Astrocyte (in vitro differentiated cells and primary cell): Measurements from ENCODE around the gene DACT1. TPM values are rescaled to one million over a fixed set of nuclear protein-coding genes. Genes with fewer than 3 reads are reported as not detected.

Experiments used
- DNase-seq: peaks from one replicate; pipeline ENCODE4 v3.0.0-alpha.2; 2010; ENCODE audit warnings: low read depth
- FAIRE-seq: peaks from 2 replicates; lab custom pipeline; 2011; peaks lifted over from hg19 to GRCh38; lab: Jason Lieb, UNC
- H2AFZ ChIP-seq: 2 replicates; pipeline ENCODE4 v1.6.0; 2012; ENCODE audit warnings: low read depth, low read length, inconsistent platforms
- H3K27ac ChIP-seq: 2 replicates; pipeline ENCODE4 v1.5.1; 2011; ENCODE audit warnings: low read depth, low read length, inconsistent platforms
- H3K27me3 ChIP-seq: 2 replicates; pipeline ENCODE4 v1.6.0; 2011; ENCODE audit warnings: low read length, inconsistent platforms; ENCODE audit not compliant: insufficient read depth
- H3K36me3 ChIP-seq: 2 replicates; pipeline ENCODE4 v1.5.1; 2011; ENCODE audit warnings: low read length, inconsistent platforms; ENCODE audit not compliant: insufficient read depth
- H3K4me1 ChIP-seq: 2 replicates; pipeline ENCODE4 v1.5.1; 2011; ENCODE audit warnings: low read length, inconsistent platforms; ENCODE audit not compliant: insufficient read depth
- H3K4me2 ChIP-seq: 2 replicates; pipeline ENCODE4 v1.6.0; 2012; ENCODE audit warnings: low read length, inconsistent platforms
- H3K4me3 ChIP-seq: 2 replicates; pipeline ENCODE4 v1.5.1; 2011; ENCODE audit warnings: low read depth, mild to moderate bottlenecking, low read length, inconsistent platforms; ENCODE audit not compliant: insufficient read depth
- H3K79me2 ChIP-seq: 2 replicates; pipeline ENCODE4 v1.6.0; 2012; ENCODE audit warnings: mild to moderate bottlenecking, low read length, inconsistent platforms; ENCODE audit not compliant: insufficient read depth
- H3K9ac ChIP-seq: 2 replicates; pipeline ENCODE4 v1.6.0; 2012; ENCODE audit warnings: mild to moderate bottlenecking, low read length, inconsistent platforms
- H3K9me3 ChIP-seq: 2 replicates; pipeline ENCODE4 v1.5.1; 2012; ENCODE audit warnings: low read depth, mild to moderate bottlenecking, low read length, inconsistent platforms; ENCODE audit not compliant: insufficient read depth
- H4K20me1 ChIP-seq: 2 replicates; pipeline ENCODE4 v1.6.0; 2012; ENCODE audit warnings: low read length, inconsistent platforms; ENCODE audit not compliant: insufficient read depth
- H3K27ac Mint-ChIP-seq: one replicate; pipeline ENCODE4 v1.8.0; 2021; ENCODE audit warnings: mild to moderate bottlenecking, mixed read lengths; ENCODE audit not compliant: unreplicated experiment
- H3K27me3 Mint-ChIP-seq: one replicate; pipeline ENCODE4 v1.8.0; 2021; ENCODE audit warnings: low read depth, mixed read lengths; ENCODE audit not compliant: unreplicated experiment
- H3K36me3 Mint-ChIP-seq: one replicate; pipeline ENCODE4 v1.8.0; 2021; ENCODE audit warnings: low read depth, mixed read lengths; ENCODE audit not compliant: unreplicated experiment
- H3K4me1 Mint-ChIP-seq: one replicate; pipeline ENCODE4 v1.8.0; 2021; ENCODE audit warnings: low read depth, mixed read lengths; ENCODE audit not compliant: unreplicated experiment
- H3K4me3 Mint-ChIP-seq: one replicate; pipeline ENCODE4 v1.8.0; 2021; ENCODE audit warnings: mild to moderate bottlenecking, moderate library complexity, mixed read lengths; ENCODE audit not compliant: unreplicated experiment
- H3K9me3 Mint-ChIP-seq: one replicate; pipeline ENCODE4 v1.8.0; 2021; ENCODE audit warnings: mild to moderate bottlenecking, mixed read lengths; ENCODE audit not compliant: unreplicated experiment
- EZH2 ChIP-seq: IDR thresholded peaks from 2 replicates; pipeline ENCODE4 v1.6.1; 2012; ENCODE audit warnings: mild to moderate bottlenecking, low read length, inconsistent platforms; ENCODE audit not compliant: insufficient read depth
- total RNA-seq: library from RNA; stranded (reverse); gene quantifications from 2 replicates; pipeline ENCODE4 v1.2.1, GENCODE V29; 2021
- TF ChIP-seq, protein P1 (sequence below): IDR thresholded peaks from 2 replicates; pipeline ENCODE4 v1.5.1; 2011; ENCODE audit warnings: low read depth, mild to moderate bottlenecking, inconsistent platforms, low read length, moderate library complexity; ENCODE audit not compliant: insufficient read depth

DACT1 gene
- total RNA-seq, 1 donor from 2014 or later = 49.3 TPM

DNA sequence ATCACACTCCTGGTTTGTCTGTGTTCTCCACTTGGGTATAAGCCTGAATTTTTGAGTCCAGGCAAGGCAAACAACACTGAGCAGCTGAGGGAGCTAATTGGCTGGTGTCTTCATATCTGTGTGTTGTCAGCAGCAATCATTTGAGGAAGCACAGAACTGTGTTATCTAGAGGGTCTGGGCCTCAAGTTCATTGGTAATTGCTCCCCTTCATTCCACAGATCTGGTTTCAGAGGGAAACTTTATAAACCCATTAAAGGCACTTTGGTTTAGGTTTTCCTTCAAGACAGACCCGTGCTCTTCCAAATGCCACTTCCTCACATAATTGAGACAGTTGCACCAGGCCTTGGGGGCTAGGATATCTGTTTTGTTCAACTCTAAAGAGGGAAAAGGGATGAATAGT is 5.6 kb downstream of the DACT1 start:
- peaks cover 8% of the 10 kb centered on the region for H4K20me1 ChIP-seq
- DNase-seq (no peak), FAIRE-seq (no peak)
- no peak overlapping the region for H3K27ac Mint-ChIP-seq
- no peak overlapping the region for H3K4me3 Mint-ChIP-seq
- H3K36me3 Mint-ChIP-seq = peaks cover 40% of the 10 kb centered on the region
- H3K4me3 ChIP-seq = no peak overlapping the region
- no peaks in the 10 kb centered on the region for H3K27me3 ChIP-seq
- H3K4me1 Mint-ChIP-seq = peaks cover 10% of the 10 kb centered on the region
- peaks cover 42% of the 10 kb centered on the region for H3K79me2 ChIP-seq
- no peaks in the 10 kb centered on the region for H3K9me3 ChIP-seq
- H3K27ac ChIP-seq = no peak overlapping the region
- no peaks in the 10 kb centered on the region for H3K9me3 Mint-ChIP-seq
- H3K9ac ChIP-seq = no peak overlapping the region
- peaks cover 6% of the 10 kb centered on the region for H3K4me1 ChIP-seq
- no peak overlapping the region for H3K4me2 ChIP-seq
- no peak for TF ChIP-seq EZH2
- TF ChIP-seq, protein P1, sequence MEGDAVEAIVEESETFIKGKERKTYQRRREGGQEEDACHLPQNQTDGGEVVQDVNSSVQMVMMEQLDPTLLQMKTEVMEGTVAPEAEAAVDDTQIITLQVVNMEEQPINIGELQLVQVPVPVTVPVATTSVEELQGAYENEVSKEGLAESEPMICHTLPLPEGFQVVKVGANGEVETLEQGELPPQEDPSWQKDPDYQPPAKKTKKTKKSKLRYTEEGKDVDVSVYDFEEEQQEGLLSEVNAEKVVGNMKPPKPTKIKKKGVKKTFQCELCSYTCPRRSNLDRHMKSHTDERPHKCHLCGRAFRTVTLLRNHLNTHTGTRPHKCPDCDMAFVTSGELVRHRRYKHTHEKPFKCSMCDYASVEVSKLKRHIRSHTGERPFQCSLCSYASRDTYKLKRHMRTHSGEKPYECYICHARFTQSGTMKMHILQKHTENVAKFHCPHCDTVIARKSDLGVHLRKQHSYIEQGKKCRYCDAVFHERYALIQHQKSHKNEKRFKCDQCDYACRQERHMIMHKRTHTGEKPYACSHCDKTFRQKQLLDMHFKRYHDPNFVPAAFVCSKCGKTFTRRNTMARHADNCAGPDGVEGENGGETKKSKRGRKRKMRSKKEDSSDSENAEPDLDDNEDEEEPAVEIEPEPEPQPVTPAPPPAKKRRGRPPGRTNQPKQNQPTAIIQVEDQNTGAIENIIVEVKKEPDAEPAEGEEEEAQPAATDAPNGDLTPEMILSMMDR = no peak
- H3K36me3 ChIP-seq = peaks cover 50% of the 10 kb centered on the region
- H3K27me3 Mint-ChIP-seq = no peaks in the 10 kb centered on the region
- no peak overlapping the region for H2AFZ ChIP-seq

DNA sequence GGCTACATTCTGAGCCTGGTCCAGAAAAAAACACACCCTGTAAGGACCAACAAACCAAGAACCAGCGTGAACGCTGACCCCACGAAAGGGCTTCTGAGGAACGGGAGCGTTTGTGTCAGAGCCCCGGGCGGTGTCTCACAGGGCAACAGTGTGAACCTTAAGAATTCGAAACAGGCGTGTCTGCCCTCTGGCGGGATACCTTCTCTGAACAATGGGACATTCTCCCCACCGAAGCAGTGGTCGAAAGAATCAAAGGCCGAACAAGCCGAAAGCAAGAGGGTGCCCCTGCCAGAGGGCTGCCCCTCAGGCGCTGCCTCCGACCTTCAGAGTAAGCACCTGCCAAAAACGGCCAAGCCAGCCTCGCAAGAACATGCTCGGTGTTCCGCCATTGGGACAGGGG is 7.9 kb downstream of the DACT1 start:
- Histone ChIP-seq H3K4me3 (no peak overlapping the region), H2AFZ (no peak overlapping the region), H4K20me1 (peaks cover 12% of the 10 kb centered on the region), H3K27ac (no peak overlapping the region), H3K4me1 (no peaks in the 10 kb centered on the region), H3K79me2 (peaks cover 20% of the 10 kb centered on the region), H3K9me3 (no peaks in the 10 kb centered on the region), H3K4me2 (no peak overlapping the region), H3K27me3 (no peaks in the 10 kb centered on the region), H3K9ac (no peak overlapping the region), H3K36me3 (peaks cover 50% of the 10 kb centered on the region)
- FAIRE-seq = no peak
- H3K27ac Mint-ChIP-seq = no peak overlapping the region
- H3K4me1 Mint-ChIP-seq = peaks cover 8% of the 10 kb centered on the region
- no peaks in the 10 kb centered on the region for H3K27me3 Mint-ChIP-seq
- no peak for DNase-seq
- TF ChIP-seq, protein P1 = no peak
- H3K4me3 Mint-ChIP-seq = no peak overlapping the region
- H3K36me3 Mint-ChIP-seq = peaks cover 36% of the 10 kb centered on the region
- H3K9me3 Mint-ChIP-seq = no peaks in the 10 kb centered on the region

DNA sequence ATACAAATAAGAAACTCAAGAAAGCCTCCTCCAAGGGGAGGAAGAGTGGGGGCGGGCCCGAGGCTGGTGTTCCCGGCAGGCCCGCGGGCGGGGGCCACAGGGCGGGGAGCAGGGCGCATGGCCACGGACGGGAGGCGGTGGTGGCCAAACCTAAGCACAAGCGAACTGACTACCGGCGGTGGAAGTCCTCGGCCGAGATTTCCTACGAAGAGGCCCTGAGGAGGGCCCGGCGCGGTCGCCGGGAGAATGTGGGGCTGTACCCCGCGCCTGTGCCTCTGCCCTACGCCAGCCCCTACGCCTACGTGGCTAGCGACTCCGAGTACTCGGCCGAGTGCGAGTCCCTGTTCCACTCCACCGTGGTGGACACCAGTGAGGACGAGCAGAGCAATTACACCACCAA is 8.7 kb downstream of the DACT1 start:
- Histone ChIP-seq H4K20me1 (peaks cover 12% of the 10 kb centered on the region), H3K4me3 (no peak overlapping the region), H3K9ac (no peak overlapping the region), H3K4me1 (no peaks in the 10 kb centered on the region), H3K36me3 (peaks cover 46% of the 10 kb centered on the region), H3K27ac (no peak overlapping the region), H3K27me3 (no peaks in the 10 kb centered on the region), H3K4me2 (no peak overlapping the region), H3K79me2 (peaks cover 19% of the 10 kb centered on the region), H3K9me3 (no peaks in the 10 kb centered on the region), H2AFZ (no peak overlapping the region)
- no peak for DNase-seq
- TF ChIP-seq, protein P1 = no peak
- no peak for TF ChIP-seq EZH2
- Mint-ChIP-seq H3K27ac (no peak overlapping the region), H3K27me3 (no peaks in the 10 kb centered on the region), H3K9me3 (no peaks in the 10 kb centered on the region), H3K36me3 (peaks cover 34% of the 10 kb centered on the region), H3K4me3 (no peak overlapping the region), H3K4me1 (peaks cover 4% of the 10 kb centered on the region)
- no peak for FAIRE-seq
